ENCODE data around the gene DOCK1.

Gene DOCK1

DNA sequence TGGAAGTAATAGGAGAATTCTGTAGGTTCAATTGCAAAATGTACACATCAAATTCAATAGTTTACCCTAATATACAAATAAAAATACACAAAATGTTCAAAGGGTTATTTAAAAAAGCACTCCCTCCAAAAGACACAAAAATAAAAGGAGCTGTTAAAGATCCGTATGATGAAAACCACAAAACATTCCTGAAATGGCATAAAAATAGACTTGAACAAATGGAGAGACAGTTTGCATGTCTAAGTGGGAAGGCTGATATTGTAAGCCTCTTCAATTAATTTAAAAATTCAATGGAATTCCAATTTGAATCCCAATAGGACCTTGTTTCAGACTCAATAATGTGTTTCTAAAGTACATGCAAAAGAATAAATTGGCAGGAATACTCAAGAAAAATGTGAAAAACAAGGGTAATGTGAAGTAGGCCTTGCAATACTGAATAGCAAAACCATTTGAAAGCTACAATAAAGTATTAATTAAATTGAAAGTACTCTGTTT lies 329.1 kb downstream of the DOCK1 start:
- DNase-seq (ENCODE audit: low read depth), result no peak
- TF ChIP-seq, protein P1, sequence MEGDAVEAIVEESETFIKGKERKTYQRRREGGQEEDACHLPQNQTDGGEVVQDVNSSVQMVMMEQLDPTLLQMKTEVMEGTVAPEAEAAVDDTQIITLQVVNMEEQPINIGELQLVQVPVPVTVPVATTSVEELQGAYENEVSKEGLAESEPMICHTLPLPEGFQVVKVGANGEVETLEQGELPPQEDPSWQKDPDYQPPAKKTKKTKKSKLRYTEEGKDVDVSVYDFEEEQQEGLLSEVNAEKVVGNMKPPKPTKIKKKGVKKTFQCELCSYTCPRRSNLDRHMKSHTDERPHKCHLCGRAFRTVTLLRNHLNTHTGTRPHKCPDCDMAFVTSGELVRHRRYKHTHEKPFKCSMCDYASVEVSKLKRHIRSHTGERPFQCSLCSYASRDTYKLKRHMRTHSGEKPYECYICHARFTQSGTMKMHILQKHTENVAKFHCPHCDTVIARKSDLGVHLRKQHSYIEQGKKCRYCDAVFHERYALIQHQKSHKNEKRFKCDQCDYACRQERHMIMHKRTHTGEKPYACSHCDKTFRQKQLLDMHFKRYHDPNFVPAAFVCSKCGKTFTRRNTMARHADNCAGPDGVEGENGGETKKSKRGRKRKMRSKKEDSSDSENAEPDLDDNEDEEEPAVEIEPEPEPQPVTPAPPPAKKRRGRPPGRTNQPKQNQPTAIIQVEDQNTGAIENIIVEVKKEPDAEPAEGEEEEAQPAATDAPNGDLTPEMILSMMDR (IDR thresholded peaks at IDR 0.05; ENCODE audit: low read length, missing control alignments), result no peak
- no peak overlapping the region for H3K4me3 ChIP-seq (replicated peaks; ENCODE audit: low read depth, low read length)

GRCh38 chr10:127236266-127236665 lies 331.0 kb downstream of the DOCK1 start:
- TF ChIP-seq, protein P1 (IDR thresholded peaks at IDR 0.05; ENCODE audit: low read length, missing control alignments), result no peak
- DNase-seq (ENCODE audit: low read depth), result no peak
- H3K4me3 ChIP-seq (replicated peaks; ENCODE audit: low read depth, low read length), result no peak overlapping the region

- no peak overlapping the region for H3K4me3 ChIP-seq (replicated peaks; ENCODE audit: low read depth, low read length)
- TF ChIP-seq, protein P1 (IDR thresholded peaks at IDR 0.05; ENCODE audit: low read length, missing control alignments), result no peak
- DNase-seq (ENCODE audit: low read depth), result no peak
Measured at GRCh38 chr10:127242914-127243313, 337.7 kb downstream of the DOCK1 start.

DNA sequence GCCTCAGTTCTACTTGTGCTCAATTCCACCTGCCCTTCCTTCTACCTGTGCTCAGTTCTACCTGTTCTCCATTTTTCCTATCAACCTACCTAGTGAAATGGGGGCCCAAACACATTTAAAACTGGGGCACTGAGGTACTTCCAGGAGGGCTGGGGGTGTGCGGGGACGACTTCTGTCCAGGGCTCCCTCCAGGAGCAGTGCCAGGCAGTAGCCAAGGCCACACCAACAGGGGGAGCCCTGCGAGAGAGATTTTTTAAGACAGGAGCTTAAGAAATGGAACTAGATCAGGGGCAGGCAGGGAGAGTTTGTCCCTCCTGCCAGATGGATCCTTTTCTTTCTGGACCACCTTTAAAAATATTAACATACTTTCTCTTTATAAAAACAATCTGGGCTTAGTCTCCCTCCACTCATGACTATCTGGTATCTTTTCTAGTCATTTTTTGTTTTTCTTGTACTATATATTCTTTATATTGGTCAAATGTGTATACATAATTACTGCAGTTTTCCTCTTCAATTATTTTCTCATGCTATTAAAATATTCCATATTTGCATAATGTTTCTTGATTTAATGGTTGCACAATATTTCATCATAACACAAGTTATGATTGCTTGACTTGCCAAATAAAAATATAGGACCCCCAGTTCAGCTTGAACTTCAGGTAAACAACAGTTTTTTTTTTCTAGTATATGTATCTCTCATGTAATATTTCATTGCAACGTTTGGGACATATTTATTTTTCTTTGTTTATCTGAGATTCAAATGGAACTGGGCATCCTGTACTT lies 338.5 kb downstream of the DOCK1 start:
- peak; percentile 49 for DNase-seq (ENCODE audit: low read depth)
- TF ChIP-seq, protein P1 (IDR thresholded peaks at IDR 0.05; ENCODE audit: low read length, missing control alignments), result peak; percentile 72

DNA sequence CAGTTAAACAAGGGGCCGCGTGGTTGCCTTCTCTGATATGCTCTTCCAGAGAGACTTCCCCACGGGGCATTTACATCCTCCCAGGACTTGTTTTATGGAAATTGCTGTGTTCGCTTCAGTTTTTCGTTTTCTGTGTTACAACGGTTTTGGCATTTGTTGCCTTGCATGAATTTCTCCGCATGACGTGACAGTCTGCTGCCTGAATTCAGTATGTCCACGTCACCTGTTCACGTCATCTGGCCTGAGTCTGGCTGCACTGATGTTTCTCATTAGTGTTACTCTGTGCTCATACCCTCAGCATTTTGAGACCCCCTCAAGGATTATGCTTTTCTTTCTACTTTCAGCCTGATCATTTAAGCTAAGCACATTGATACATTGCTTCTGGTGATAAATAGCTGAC lies 340.2 kb downstream of the DOCK1 start:
- TF ChIP-seq, protein P1 (IDR thresholded peaks at IDR 0.05; ENCODE audit: low read length, missing control alignments), result no peak
- no peak for DNase-seq (ENCODE audit: low read depth)
- no peak overlapping the region for H3K4me3 ChIP-seq (replicated peaks; ENCODE audit: low read depth, low read length)

More for the DNA sequence above, 338.5 kb downstream of the DOCK1 start:
- H3K4me3 ChIP-seq (replicated peaks; ENCODE audit: low read depth, low read length), result no peak overlapping the region

DNA sequence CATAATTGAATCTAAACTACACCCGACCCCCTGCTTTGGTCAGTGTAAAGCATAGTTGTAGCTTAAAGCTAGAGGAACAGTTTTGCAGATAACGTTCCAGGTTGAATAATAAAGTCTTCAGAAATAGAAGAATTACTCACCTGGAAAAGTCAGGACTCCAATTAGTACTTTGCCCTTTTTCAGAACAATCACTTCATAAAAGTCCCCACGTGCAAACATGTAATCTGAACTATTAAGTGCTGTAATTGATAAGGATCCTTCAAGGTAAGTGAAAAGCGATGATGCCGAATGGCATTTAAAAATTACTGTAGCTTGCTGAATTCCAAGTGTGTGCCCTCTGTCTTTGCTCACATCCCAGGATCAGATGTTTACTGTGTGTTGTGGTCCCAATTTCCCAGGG lies 344.8 kb downstream of the DOCK1 start:
- no peak for DNase-seq (ENCODE audit: low read depth)
- no peak overlapping the region for H3K4me3 ChIP-seq (replicated peaks; ENCODE audit: low read depth, low read length)
- TF ChIP-seq, protein P1 (IDR thresholded peaks at IDR 0.05; ENCODE audit: low read length, missing control alignments), result no peak

DNA sequence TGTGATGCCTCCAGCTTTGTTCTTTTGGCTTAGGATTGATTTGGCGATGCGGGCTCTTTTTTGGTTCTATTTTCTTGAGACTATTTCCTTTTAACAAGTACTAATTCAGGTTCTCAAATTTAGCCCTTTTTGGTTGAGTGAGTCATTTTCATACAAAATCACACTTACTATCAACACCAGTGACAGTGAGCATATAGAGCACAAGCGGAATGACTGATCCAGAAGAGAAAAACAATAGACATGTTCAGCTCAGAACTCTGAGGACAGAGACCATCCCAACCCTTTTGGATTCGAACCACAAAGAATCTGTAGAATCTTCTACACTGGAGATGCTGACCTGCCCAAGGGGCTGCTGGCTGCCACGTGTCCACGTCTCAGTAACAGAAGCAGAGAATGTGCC lies 347.6 kb downstream of the DOCK1 start:
- TF ChIP-seq, protein P1 (IDR thresholded peaks at IDR 0.05; ENCODE audit: low read length, missing control alignments), result no peak
- no peak overlapping the region for H3K4me3 ChIP-seq (replicated peaks; ENCODE audit: low read depth, low read length)
- no peak for DNase-seq (ENCODE audit: low read depth)

All from fibroblast of pulmonary artery (primary cell).